Ovary (tissue), 9 donors: ENCODE measurements around the gene SCAPER. TPM values are rescaled to one million over a fixed set of nuclear protein-coding genes. Genes with fewer than 3 reads are reported as not detected.

Experiments used
- DNase-seq, 5 donors: peaks; one replicate each; pipeline ENCODE4 v3.0.0-alpha.2; 2019 to 2020
- H3K27ac ChIP-seq, 2 donors: fragments of 200-600 bp; one replicate each; pipeline versions ENCODE4 v1.5.1 to v1.8.0; 2019 to 2022
- H3K27me3 ChIP-seq: fragments of 200-600 bp; one replicate; pipeline ENCODE4 v1.8.0; 2022
- H3K36me3 ChIP-seq: fragments of 200-600 bp; sonication (generic); one replicate; pipeline ENCODE4 v1.5.1; 2019
- H3K4me1 ChIP-seq: one replicate; pipeline ENCODE4 v1.8.1; 2013; ENCODE audit warnings: mild to moderate bottlenecking, moderate library complexity; ENCODE audit not compliant: insufficient read depth
- H3K4me3 ChIP-seq: fragments of 200-600 bp; sonication (generic); one replicate; pipeline ENCODE4 v1.5.1; 2017
- H3K9me3 ChIP-seq, 2 donors: fragments of 200-600 bp in 1 of 2; sonication (generic) in 1 of 2; one replicate each; pipeline versions ENCODE4 v1.5.1 to v1.8.1; 2013 to 2019; ENCODE audit warnings: mild to moderate bottlenecking in 1 of 2, moderate library complexity in 1 of 2
- EP300 ChIP-seq: sonication (generic); formaldehyde crosslinking; IDR thresholded peaks from one replicate; pipeline ENCODE4 v1.6.1; 2017; ENCODE audit warnings: antibody characterized with exemption
- POLR2A ChIP-seq: fragments of 450-650 bp; IDR thresholded peaks from one replicate; pipeline ENCODE4 v1.6.1; 2017; ENCODE audit warnings: antibody characterized with exemption, mild to moderate bottlenecking, moderate library complexity
- WGBS, 3 donors: extraction: QIAGEN DNeasy Blood & Tissue Kit in 1 of 3; methylation state at CpG; one replicate each; pipeline versions ENCODE4 v1.1.5 to v1.1.7; 2013 to 2017; 5-methylcytosine and 5-hydroxymethylcytosine counted together
- intact Hi-C, 4 donors: fragments of 100-400 bp; cut with DNase I; formaldehyde crosslinking; loops; one replicate each; pipeline versions ENCODE4 v1.11.0 to v1.15.1; 2022 to 2023
- polyA plus RNA-seq, 2 donors: library from polyadenylated mRNA; stranded (reverse); fragments of 200-250 nt in 1 of 2; fragments of 350-450 nt in 1 of 2; fragmentation: Illumina TruSeq in 1 of 2; extraction: RNeasy Lipid Tissue Mini Kit (QIAGEN cat#74804) in 1 of 2; gene quantifications; one replicate each; pipeline ENCODE4 v1.2.3, GENCODE V29; 2013 to 2014
- total RNA-seq, 7 donors: library from RNA; depleted of rRNA in 2 of 7; stranded (reverse); fragments of >200 nt in 2 of 7; fragmentation: NEBNext Ultra II Directional in 3 of 7; extraction: Animal tissue kit (Norgen Biotek cat#: 25700) in 3 of 7; gene quantifications; one replicate each; pipeline versions ENCODE4 v1.1.0 to v1.2.4, GENCODE V29; 2016 to 2023
- TF ChIP-seq, protein P1 (sequence below), 3 donors: fragments of 450-650 bp in 2 of 3; fragments of 200-600 bp in 1 of 3; IDR thresholded peaks; one replicate each; pipeline versions ENCODE4 v1.5.1 to v1.8.0; 2016 to 2022; ENCODE audit warnings: antibody characterized with exemption in 3 of 3, mild to moderate bottlenecking in 1 of 3
- donor health status: DM: no; HTN: no; CAD: no; lungs with moderate emphysema.
- donor health status: DM: no; HTN: no; CAD: no.
- donor health status: Bipolar disorder and iron deficiency.
- donor health status: DM: yes; HTN: yes; CAD: no.
- donor health status: DM: no; HTN: no; CAD: no.
- donor health status: DM: yes; HTN: yes; CAD: no.

SCAPER gene
- total and polyA plus RNA-seq, 9 donors, result 13.7 to 45.8 (median 27.9) TPM

DNA sequence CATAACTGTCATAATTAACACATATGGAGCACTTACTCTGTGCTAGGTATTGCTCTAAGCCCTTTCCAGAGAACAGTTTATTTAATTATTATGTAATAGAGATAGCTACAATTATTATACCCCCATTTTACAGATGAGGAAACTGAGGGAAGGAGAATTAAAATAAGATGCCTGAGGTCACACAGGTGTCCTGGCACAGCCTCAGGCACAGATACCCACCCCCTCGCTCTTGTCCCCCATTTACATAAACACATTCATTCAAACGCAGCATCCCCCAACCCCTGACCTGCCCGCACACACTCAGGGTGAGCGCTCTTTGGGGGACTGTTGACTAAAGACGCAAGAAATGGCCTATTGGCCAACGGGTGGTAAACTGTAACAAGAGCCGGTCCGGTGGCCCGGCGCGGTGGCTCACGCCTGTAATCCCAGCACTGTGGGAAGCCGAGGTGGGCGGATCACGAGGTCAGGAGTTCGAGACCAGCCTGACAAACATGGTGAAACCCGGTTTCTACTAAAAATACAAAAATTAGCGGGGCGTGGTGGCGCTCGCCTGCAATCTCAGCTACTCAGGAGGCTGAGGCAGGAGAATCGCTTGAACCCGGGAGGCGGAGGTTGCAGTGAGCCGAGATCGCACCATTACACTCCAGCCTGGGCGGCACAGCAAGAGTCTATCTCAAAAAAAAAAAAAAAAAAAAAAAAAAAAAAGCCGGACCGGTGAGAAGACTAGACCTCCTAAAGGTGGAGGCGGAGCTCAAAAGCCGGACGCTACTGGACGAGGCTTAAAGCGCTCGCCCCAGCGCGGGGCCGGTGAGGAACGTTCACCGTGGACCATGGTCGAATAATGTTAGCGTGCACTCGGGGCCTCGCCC is 570.5 kb downstream of the SCAPER start:
- WGBS, 3 donors, result 19 to 25% (median 20%) methylated on average over 44 of the region's 44 CpGs
- Histone ChIP-seq H3K36me3 (no peaks in the 10 kb centered on the region), H3K27me3 (peaks cover 18% of the 10 kb centered on the region), H3K4me1 (peaks cover 8% of the 10 kb centered on the region), H3K9me3 (no peaks in the 10 kb centered on the region), H3K4me3 (no peak overlapping the region), H3K27ac (no peak overlapping the region)
- no peak for DNase-seq
- intact Hi-C loops, result no loop called here
- TF ChIP-seq, protein P1, sequence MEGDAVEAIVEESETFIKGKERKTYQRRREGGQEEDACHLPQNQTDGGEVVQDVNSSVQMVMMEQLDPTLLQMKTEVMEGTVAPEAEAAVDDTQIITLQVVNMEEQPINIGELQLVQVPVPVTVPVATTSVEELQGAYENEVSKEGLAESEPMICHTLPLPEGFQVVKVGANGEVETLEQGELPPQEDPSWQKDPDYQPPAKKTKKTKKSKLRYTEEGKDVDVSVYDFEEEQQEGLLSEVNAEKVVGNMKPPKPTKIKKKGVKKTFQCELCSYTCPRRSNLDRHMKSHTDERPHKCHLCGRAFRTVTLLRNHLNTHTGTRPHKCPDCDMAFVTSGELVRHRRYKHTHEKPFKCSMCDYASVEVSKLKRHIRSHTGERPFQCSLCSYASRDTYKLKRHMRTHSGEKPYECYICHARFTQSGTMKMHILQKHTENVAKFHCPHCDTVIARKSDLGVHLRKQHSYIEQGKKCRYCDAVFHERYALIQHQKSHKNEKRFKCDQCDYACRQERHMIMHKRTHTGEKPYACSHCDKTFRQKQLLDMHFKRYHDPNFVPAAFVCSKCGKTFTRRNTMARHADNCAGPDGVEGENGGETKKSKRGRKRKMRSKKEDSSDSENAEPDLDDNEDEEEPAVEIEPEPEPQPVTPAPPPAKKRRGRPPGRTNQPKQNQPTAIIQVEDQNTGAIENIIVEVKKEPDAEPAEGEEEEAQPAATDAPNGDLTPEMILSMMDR (IDR thresholded peaks at IDR 0.05), result no peak
- TF ChIP-seq POLR2A, result no peak
- TF ChIP-seq EP300, result no peak

DNA sequence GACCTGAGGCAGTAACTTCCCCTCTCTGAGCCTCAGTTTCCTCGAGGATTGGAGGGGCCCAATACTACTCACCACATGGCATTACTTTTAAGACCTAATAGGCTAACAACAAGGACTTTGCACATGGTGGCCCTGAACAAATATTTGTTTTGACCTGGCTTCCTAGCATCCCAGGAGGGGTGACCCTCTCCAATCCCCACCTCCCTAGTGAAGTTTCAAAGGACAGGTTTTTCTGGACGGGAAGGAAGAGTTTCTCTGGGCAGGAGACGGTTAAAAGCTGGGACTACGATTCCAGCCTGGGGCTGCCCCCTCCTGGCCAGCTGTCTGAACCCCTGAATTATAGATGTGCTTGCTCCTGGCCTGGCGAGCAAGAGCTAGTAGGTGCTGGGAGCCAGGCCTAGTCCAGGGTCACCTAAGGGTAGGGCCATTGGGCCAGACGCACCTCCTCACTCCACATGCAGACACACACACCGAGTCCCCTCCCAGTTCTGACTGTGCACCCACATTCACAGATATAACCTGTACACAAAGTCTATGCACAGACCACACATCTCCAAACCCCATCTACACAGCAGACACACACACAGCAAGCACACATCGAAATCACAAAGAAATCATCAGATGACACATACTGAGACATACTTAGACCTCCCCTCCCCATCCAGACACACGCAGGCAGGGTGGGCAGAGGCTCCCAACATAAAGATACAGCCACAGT is 571.3 kb downstream of the SCAPER start:
- intact Hi-C loops, result no loop called here
- no peaks in the 10 kb centered on the region for H3K9me3 ChIP-seq
- H3K4me3 ChIP-seq, result no peak overlapping the region
- TF ChIP-seq, protein P1 (IDR thresholded peaks at IDR 0.05), result no peak
- TF ChIP-seq EP300, result no peak
- TF ChIP-seq POLR2A, result no peak
- peaks cover 6% of the 10 kb centered on the region for H3K4me1 ChIP-seq
- 35 to 39% (median 37%) methylated on average over 9 of the region's 9 CpGs for WGBS, 3 donors
- H3K27me3 ChIP-seq, result peaks cover 11% of the 10 kb centered on the region
- H3K36me3 ChIP-seq, result no peaks in the 10 kb centered on the region
- H3K27ac ChIP-seq, result no peak overlapping the region
- DNase-seq, result no peak

DNA sequence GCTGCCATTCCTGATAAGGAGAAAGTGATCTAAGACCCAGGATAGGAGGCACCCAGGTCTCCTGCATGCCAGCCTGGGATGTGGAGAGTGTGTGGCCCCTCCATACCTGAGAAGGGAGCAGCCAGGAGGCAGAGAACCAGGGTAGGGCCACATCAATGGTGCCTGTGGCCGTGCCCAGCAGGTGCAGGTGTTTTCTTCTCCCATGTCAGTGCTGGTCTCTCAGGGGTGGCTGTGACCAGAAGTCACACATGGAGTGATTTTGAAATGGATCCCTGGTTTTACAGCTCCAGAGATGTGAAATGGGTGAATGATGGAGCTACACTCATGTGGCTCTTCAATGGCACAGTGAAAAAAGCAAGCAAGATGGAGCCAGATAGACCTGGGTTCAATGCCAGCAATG is 571.8 kb downstream of the SCAPER start:
- H3K27me3 ChIP-seq, result peaks cover 7% of the 10 kb centered on the region
- TF ChIP-seq POLR2A, result no peak
- no peak for TF ChIP-seq EP300
- TF ChIP-seq, protein P1 (IDR thresholded peaks at IDR 0.05), result no peak
- H3K4me1 ChIP-seq, result peaks cover 6% of the 10 kb centered on the region
- no peaks in the 10 kb centered on the region for H3K36me3 ChIP-seq
- H3K9me3 ChIP-seq, result no peaks in the 10 kb centered on the region
- H3K27ac ChIP-seq, result no peak overlapping the region
- no peak for DNase-seq
- H3K4me3 ChIP-seq, result no peak overlapping the region
- WGBS, 3 donors, result 93 to 100% (median 95%) methylated on average over 1 of the region's 1 CpG
- intact Hi-C loops, result no loop called here

DNA sequence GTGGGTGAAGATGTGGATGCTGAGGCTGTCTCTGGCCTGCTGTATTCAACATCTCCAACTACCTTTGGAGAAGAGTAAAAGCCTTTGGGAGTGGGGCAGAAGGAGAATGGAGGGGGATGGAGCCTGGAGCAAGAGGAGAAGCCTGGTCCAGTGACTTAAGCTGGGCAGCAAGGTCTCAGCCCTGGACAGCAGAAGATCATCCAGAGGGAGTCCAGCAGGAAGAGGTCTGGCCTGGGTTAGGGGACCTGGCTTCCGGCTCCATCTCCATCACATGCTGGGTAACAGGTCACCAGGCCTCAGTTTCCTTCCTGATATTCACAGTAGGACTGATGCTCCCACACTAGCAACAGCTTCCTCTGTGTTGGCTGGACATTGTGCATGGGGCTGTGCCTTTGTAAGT is 572.3 kb downstream of the SCAPER start:
- Histone ChIP-seq H3K27me3 (peaks cover 7% of the 10 kb centered on the region), H3K4me1 (peaks cover 5% of the 10 kb centered on the region), H3K36me3 (no peaks in the 10 kb centered on the region), H3K4me3 (no peak overlapping the region), H3K27ac (no peak overlapping the region), H3K9me3 (no peaks in the 10 kb centered on the region)
- intact Hi-C loops, result no loop called here
- TF ChIP-seq EP300 (no peak), POLR2A (no peak)
- TF ChIP-seq, protein P1 (IDR thresholded peaks at IDR 0.05), result no peak
- no peak for DNase-seq
- 92 to 100% (median 93%) methylated on average over 1 of the region's 1 CpG for WGBS, 3 donors
